CD4-positive, alpha-beta T cell treated with Interleukin-6 at 100 ng/mL for 8 hours (primary cell): Measurements from ENCODE around the gene GPALPP1.
"Not testable (repeated sequence)": the region's sequence is repeated elsewhere in the genome, so short reads cannot be mapped to it uniquely, and the experiment has no call there.

Experiments used
- DNase-seq: peaks from one replicate; pipeline ENCODE4 v3.0.0-alpha.2; 2020; ENCODE audit warnings: mixed read lengths, low spot score

GPALPP1 gene

GRCh38 chr13:45007225-45007624, 17.9 kb downstream of the GPALPP1 start:
- no peak for DNase-seq

DNA sequence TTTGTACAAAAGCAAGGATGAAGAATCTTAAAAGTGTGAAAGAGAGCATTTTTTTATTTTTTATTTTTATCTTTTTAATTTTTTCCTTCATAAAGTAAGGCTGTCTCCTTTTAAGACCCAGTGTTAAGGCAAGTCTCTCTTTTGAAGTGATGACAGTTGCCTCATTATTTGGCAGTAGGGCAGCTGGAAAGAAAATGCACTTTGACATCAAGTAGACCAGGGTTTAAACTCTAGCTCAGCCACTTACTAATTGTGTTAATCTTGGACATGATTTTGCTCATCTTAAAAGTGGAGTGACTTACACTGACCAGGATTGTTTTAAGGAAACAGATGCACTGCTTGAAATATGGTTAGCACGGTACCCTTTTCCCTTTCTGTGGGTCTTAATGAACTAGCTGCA, 18.5 kb downstream of the GPALPP1 start:
- DNase-seq, result no peak

GRCh38 chr13:45011198-45011597, 21.9 kb downstream of the GPALPP1 start:
- DNase-seq, result no peak

DNA sequence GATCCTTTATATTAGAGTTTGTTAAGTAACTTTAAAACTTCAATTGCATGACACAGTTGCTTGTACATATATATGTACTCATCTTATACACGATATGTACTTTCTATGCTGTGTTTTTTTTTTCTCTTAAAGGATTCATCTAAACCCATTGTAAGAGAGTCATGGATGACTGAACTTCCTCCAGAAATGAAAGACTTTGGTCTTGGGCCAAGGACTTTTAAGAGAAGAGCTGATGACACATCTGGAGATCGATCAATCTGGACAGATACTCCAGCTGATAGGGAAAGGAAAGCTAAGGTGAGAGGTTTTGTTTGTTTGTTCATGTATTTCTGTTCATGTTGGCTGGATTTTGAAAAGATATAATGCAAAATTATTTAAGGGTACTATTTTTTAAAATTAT, 26.0 kb downstream of the GPALPP1 start:
- no peak for DNase-seq

DNA sequence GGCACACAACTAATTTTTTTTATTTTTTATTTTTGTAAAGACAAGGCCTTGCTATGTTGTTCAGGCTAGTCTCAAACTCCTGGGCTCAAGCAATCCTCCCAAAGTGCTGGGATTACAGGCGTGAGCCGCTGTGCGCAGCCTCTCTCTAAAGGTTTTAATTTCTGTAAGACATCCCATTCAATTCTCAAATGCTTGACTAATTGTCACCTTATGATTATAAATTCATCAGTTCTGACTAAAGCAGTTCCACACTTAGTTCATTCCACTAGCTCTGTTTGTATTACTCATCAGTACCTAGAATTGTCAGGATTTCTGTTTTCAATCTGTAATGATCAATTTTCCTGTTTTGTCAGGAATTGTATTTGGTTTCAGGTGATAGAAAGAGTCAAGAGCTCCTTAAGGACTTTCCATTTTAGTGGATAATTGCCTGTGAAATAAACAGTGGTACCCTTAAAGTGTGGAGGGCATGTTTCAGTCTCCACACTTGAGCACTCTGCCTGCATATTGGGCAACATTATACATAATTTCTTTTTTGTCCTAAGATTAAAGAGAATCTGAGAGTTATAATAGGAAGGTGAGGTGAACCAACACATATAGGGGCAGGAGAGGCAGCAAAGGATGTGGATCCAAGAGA, 27.6 kb downstream of the GPALPP1 start:
- no peak for DNase-seq

GRCh38 chr13:45019981-45020380, 30.6 kb downstream of the GPALPP1 start:
- DNase-seq, result not testable (repeated sequence)

- DNase-seq, result no peak
Measured at GRCh38 chr13:45021250-45021649, 31.9 kb downstream of the GPALPP1 start.

DNA sequence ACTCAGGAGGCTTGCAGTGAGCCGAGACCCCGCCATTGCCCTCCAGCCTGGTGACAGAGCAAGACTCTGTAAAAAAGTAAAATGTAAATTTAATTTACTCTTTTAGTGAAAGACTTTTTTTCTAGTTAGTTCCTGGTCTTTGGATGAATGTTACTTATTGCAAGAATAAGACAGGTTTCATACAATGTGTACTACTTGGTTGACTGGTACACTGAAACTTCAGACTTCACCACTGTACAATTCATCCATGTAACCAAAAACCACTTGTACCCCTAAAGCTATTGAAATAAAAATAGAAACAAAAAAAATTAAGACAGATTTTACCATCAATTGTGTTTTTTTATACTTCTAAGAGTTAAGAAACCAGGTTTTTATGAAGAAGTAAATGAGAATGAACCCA, 35.5 kb downstream of the GPALPP1 start:
- no peak for DNase-seq

DNA sequence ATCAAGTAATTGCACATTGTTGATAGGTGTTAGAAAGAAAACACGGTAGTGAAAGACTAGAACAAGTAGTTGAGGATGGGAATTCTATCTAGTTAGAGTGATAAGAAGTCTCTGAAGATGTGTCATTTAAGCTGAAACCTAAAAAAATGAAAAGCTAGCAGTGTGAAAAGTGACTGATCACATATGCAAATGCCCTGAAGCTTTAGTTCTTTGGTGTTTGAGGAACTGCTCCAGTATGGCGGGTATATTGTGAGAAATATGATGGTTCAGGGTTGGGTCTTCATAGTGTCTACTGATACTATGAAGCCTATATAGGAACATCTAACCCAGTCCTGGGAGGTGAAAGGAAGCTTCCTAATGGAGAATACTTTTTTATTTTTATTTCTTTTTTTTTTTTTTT, 45.0 kb downstream of the GPALPP1 start:
- no peak for DNase-seq

DNA sequence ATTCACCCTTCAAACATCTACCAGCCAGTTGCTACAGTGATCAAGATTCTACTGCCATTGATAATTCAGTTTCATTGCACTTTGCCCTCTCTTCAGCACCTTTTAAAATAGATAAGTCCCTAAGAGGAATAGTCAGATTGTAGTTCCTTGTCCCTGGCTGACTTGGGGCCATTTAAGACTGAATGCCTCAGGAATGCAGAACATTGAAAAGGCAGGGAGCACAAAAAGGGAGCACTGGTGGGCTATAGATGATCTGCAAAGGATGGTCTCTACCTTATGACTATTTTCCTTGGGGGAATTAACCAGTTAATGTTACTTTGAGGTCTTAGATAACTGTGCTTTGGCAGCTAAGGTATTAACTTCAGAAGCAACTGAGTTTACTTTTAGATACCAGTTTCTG, 46.9 kb downstream of the GPALPP1 start:
- DNase-seq, result no peak

DNA sequence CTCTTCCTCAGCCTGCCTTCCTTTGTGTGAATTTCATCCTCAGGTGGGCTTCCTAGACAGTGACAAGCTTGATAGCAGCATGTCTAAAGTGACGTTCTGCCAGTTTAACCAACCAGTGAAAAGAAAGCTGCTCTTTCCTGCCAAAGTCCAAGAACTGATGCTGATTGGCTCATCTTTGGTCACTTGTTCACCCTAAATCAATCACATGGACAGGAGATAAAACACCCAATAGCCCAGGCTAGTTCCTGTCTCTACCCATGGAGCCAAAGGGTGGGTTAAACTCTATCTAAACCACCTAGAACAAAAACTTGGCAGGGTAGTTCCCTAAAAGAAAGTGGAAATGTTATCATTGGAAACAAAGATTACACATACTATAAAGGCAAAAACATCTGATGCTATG, 50.8 kb downstream of the GPALPP1 start:
- no peak for DNase-seq

GRCh38 chr13:45040622-45041021, 51.3 kb downstream of the GPALPP1 start:
- DNase-seq, result no peak

GRCh38 chr13:45042539-45042938, 53.2 kb downstream of the GPALPP1 start:
- no peak for DNase-seq

GRCh38 chr13:45046445-45046844, 57.1 kb downstream of the GPALPP1 start:
- no peak for DNase-seq

DNA sequence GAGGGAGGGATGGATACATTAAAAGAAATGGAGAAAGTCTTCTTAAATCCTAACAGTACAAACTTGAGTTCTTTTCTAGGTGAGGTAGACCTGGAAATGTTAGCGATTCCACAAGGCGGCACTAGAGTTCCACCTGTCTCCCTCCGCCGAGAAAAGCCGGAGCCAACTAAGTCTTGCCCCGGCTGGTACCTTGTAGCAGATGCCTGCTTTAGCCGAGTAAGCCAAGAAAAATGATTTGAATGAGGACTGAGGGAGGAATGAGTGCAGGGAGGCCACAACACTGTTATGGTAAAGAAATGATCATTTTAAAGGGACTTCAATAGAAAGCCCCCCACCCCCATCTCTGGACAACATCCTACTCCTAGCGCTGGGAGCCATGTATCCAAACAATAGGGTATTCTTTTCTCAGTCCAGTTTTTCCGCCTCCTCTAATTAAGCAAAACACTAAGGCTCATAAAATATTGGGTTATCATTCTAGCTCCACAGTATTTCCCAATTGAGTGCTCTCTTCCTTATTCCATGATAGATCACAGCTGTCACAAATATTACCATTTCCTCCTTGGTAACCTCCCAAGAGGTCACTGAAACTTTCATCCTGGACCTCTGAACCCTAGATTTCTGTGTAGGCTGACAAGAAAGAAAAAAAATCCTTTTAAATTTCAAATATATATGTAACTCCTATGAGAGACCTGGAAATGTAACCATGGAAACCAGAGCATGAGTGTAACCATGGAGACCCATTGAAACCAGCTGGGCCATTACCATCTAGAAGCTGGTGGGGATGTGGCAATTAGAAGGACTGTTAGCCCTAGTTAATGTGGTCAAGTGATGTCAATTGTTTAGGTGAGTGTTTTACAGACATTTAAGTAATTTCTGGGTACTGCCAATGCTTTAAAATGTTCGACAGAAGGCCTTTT, 58.3 kb downstream of the GPALPP1 start:
- peak; percentile 74 for DNase-seq

- DNase-seq, result no peak
Measured at GRCh38 chr13:45048890-45049407, 59.6 kb downstream of the GPALPP1 start.

GRCh38 chr13:45049478-45049877, 60.1 kb downstream of the GPALPP1 start:
- DNase-seq, result no peak

DNA sequence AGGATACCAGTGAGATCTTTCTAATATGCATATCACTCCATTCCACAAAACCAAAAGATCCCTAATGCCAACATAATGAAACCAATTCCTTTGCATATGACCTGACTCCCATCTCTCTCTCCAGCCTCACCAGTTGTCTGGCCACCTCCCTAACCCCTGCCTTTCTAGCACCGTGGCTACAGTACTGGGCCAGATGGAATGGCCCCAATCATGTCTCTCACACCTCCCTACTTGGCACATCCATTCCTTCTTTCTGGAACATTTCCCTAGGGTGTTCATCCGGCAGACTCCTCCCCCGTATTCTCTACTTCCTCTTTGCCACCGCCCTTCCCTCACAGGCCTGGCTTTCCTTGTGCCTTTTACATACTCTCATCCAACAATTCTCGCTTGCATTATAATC, 62.0 kb downstream of the GPALPP1 start:
- no peak for DNase-seq

GRCh38 chr13:45055198-45055901, 66.0 kb downstream of the GPALPP1 start:
- no peak for DNase-seq

DNA sequence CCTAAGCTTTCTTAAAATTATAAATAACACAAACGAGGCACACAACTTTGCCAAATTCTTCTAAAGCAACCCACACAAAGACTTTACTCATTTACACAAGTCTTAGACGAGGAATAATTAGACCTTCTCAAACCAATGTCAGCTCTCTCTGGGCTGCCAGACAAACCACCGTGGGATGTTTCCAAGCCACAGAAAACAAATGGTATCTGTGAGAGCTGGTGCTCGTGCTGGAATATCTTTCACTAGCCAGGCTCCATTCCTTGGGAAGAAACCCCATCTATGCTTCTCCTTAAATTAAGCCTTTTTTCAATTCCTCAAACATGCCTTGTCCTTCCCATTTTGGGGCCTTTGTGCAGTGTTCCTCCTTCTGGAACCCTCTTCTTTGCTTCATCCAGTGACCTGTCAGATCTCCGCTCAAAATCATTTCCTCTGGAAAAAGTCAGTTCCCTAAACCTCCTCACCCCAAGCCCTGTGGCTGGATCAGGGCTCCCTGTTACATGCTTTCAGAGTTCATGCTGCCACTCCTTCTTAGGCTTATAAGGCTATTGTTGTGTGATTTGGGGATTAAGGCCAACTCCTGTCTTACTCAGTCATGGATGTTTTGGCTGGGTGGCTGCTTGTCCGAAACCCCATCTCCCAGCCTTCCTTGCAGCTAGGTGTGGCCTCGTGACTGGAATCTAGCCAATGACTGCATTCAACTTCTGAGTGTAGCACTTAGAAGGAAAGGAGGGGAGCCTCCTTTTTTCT, 66.7 kb downstream of the GPALPP1 start:
- DNase-seq, result no peak

GRCh38 chr13:45060062-45060461, 70.7 kb downstream of the GPALPP1 start:
- DNase-seq, result no peak
